Ishikawa (cell line): Measurements from ENCODE around the gene CEP57.

Experiments used
- EP300 ChIP-seq: IDR thresholded peaks from 2 replicates; pipeline ENCODE4 v1.6.1; 2012; ENCODE audit warnings: borderline replicate concordance
- RAD21 ChIP-seq: IDR thresholded peaks from 2 replicates; pipeline ENCODE4 v1.6.1; 2012; ENCODE audit warnings: low read depth
- USF1 ChIP-seq: IDR thresholded peaks from 2 replicates; pipeline ENCODE4 v1.6.1; 2012

- no peak for TF ChIP-seq RAD21
- no peak for TF ChIP-seq EP300
- TF ChIP-seq USF1, result no peak
Observed at GRCh38 chr11:95802806-95803205, 12.5 kb downstream of the CEP57 start.
